ENCODE results near the gene CDKN2D. TPM values are rescaled to one million over a fixed set of nuclear protein-coding genes. Genes with fewer than 3 reads are reported as not detected.
"Not testable (repeated sequence)": the region's sequence is repeated elsewhere in the genome, so short reads cannot be mapped to it uniquely, and the experiment has no call there.

CDKN2D gene
- total RNA-seq, 1 donor from 2014 or later = 68.3 TPM

- H3K27ac Mint-ChIP-seq (ENCODE audit: unreplicated experiment) = no peak overlapping the region
- DNase-seq = no peak
- H3K9me3 Mint-ChIP-seq (ENCODE audit: unreplicated experiment) = no peaks in the 10 kb centered on the region
- no peaks in the 10 kb centered on the region for H3K36me3 Mint-ChIP-seq (ENCODE audit: unreplicated experiment)
- H3K27me3 Mint-ChIP-seq (ENCODE audit: unreplicated experiment) = peaks cover 3% of the 10 kb centered on the region
- H3K4me3 Mint-ChIP-seq (ENCODE audit: unreplicated experiment) = no peak overlapping the region
- TF ChIP-seq CTCF (IDR thresholded peaks at IDR 0.05; ENCODE audit: partially characterized antibody, unreplicated experiment) = no peak
- no peaks in the 10 kb centered on the region for H3K4me1 Mint-ChIP-seq (ENCODE audit: low read depth, unreplicated experiment)
These were observed 15.6 kb downstream of the CDKN2D start for GRCh38 chr19:10553087-10553667.

GRCh38 chr19:10552510-10553053 lies 16.2 kb downstream of the CDKN2D start:
- H3K4me3 Mint-ChIP-seq (ENCODE audit: unreplicated experiment) = no peak overlapping the region
- DNase-seq = no peak
- TF ChIP-seq CTCF (IDR thresholded peaks at IDR 0.05; ENCODE audit: partially characterized antibody, unreplicated experiment) = no peak
- H3K4me1 Mint-ChIP-seq (ENCODE audit: low read depth, unreplicated experiment) = no peaks in the 10 kb centered on the region
- no peaks in the 10 kb centered on the region for H3K36me3 Mint-ChIP-seq (ENCODE audit: unreplicated experiment)
- H3K27ac Mint-ChIP-seq (ENCODE audit: unreplicated experiment) = no peak overlapping the region
- H3K9me3 Mint-ChIP-seq (ENCODE audit: unreplicated experiment) = no peaks in the 10 kb centered on the region
- H3K27me3 Mint-ChIP-seq (ENCODE audit: unreplicated experiment) = peaks cover 1% of the 10 kb centered on the region

GRCh38 chr19:10551698-10552301 lies 17.0 kb downstream of the CDKN2D start:
- H3K4me1 Mint-ChIP-seq (ENCODE audit: low read depth, unreplicated experiment) = no peaks in the 10 kb centered on the region
- no peak for DNase-seq
- H3K9me3 Mint-ChIP-seq (ENCODE audit: unreplicated experiment) = no peaks in the 10 kb centered on the region
- H3K27ac Mint-ChIP-seq (ENCODE audit: unreplicated experiment) = no peak overlapping the region
- no peak overlapping the region for H3K4me3 Mint-ChIP-seq (ENCODE audit: unreplicated experiment)
- no peak for TF ChIP-seq CTCF (IDR thresholded peaks at IDR 0.05; ENCODE audit: partially characterized antibody, unreplicated experiment)
- peaks cover 1% of the 10 kb centered on the region for H3K27me3 Mint-ChIP-seq (ENCODE audit: unreplicated experiment)
- no peaks in the 10 kb centered on the region for H3K36me3 Mint-ChIP-seq (ENCODE audit: unreplicated experiment)

GRCh38 chr19:10551006-10551405 lies 17.8 kb downstream of the CDKN2D start:
- H3K4me3 Mint-ChIP-seq (ENCODE audit: unreplicated experiment); DNase-seq; H3K4me1 Mint-ChIP-seq (ENCODE audit: low read depth, unreplicated experiment); H3K27ac Mint-ChIP-seq (ENCODE audit: unreplicated experiment); H3K9me3 Mint-ChIP-seq (ENCODE audit: unreplicated experiment); H3K36me3 Mint-ChIP-seq (ENCODE audit: unreplicated experiment); H3K27me3 Mint-ChIP-seq (ENCODE audit: unreplicated experiment): not testable (repeated sequence)

GRCh38 chr19:10550336-10550735 lies 18.4 kb downstream of the CDKN2D start:
- no peak for TF ChIP-seq CTCF (IDR thresholded peaks at IDR 0.05; ENCODE audit: partially characterized antibody, unreplicated experiment)
- no peaks in the 10 kb centered on the region for H3K4me1 Mint-ChIP-seq (ENCODE audit: low read depth, unreplicated experiment)
- no peak for DNase-seq
- H3K36me3 Mint-ChIP-seq (ENCODE audit: unreplicated experiment) = no peaks in the 10 kb centered on the region
- no peak overlapping the region for H3K4me3 Mint-ChIP-seq (ENCODE audit: unreplicated experiment)
- no peaks in the 10 kb centered on the region for H3K9me3 Mint-ChIP-seq (ENCODE audit: unreplicated experiment)
- no peak overlapping the region for H3K27ac Mint-ChIP-seq (ENCODE audit: unreplicated experiment)
- peaks cover 1% of the 10 kb centered on the region for H3K27me3 Mint-ChIP-seq (ENCODE audit: unreplicated experiment)
